Stimulated activated naive CD8-positive, alpha-beta T cell treated with anti-CD3 and anti-CD28 coated beads, Interleukin-15, Interleukin-2, amounts not matched to agents 100 ng/mL and 50 ng/mL, for 24 hours (primary cell): Measurements from ENCODE around the gene PGBD5.

Experiments used
- H3K27ac Mint-ChIP-seq: one replicate; pipeline ENCODE4 v1.8.0; 2021; ENCODE audit warnings: mild to moderate bottlenecking, mixed read lengths
- H3K27me3 Mint-ChIP-seq: one replicate; pipeline ENCODE4 v1.8.0; 2021; ENCODE audit warnings: mixed read lengths
- H3K36me3 Mint-ChIP-seq: one replicate; pipeline ENCODE4 v1.8.0; 2021; ENCODE audit warnings: low read depth, mixed read lengths
- H3K4me1 Mint-ChIP-seq: one replicate; pipeline ENCODE4 v1.8.0; 2021; ENCODE audit warnings: low read depth, mixed read lengths
- H3K4me3 Mint-ChIP-seq: one replicate; pipeline ENCODE4 v1.8.0; 2021; ENCODE audit warnings: mild to moderate bottlenecking, mixed read lengths
- H3K9me3 Mint-ChIP-seq: one replicate; pipeline ENCODE4 v1.8.0; 2021; ENCODE audit warnings: mixed read lengths

The PGBD5 gene

DNA sequence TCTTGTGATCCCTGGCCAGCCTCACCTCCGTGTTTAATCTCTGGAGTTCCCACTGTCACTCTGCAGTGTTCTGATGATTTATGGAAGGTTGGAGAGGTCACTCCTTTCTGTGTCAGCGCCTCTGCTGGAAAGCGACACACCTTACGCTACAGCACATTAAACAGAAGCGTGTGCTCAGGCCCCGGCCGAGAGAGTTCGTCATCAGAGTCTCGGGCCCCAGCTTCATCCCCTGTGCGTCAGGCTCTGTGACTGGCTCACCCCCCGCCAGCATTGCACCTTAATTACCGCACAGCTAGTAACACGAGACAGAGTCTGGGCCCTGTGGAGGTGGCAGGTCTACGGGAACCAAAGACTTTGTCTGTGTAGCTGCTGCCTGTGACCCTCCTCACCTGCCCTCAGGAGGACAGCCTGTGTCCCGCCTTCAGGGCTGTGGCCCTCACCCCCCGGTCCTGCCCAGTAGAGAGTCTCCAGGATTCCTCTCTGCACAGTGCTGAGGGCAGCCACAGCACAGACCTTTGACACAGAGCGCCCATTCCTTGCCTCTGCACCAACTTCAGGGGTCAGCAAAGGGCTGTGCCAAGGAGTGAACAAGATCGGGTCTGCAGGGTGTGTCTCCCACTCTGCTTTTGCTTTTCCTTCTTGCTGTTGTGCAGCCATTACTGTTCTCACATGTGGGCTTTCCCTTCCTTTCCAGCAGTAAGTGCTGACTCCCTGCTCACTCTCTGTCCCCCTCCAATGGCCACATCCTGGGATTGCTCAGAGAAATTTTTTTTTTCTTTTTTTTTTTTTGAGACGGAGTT lies 157.6 kb downstream of the PGBD5 start:
- peaks cover 51% of the 10 kb centered on the region for H3K36me3 Mint-ChIP-seq
- no peak overlapping the region for H3K4me3 Mint-ChIP-seq
- no peaks in the 10 kb centered on the region for H3K9me3 Mint-ChIP-seq
- H3K27me3 Mint-ChIP-seq: no peaks in the 10 kb centered on the region
- H3K27ac Mint-ChIP-seq: no peak overlapping the region
- peaks cover 48% of the 10 kb centered on the region for H3K4me1 Mint-ChIP-seq

DNA sequence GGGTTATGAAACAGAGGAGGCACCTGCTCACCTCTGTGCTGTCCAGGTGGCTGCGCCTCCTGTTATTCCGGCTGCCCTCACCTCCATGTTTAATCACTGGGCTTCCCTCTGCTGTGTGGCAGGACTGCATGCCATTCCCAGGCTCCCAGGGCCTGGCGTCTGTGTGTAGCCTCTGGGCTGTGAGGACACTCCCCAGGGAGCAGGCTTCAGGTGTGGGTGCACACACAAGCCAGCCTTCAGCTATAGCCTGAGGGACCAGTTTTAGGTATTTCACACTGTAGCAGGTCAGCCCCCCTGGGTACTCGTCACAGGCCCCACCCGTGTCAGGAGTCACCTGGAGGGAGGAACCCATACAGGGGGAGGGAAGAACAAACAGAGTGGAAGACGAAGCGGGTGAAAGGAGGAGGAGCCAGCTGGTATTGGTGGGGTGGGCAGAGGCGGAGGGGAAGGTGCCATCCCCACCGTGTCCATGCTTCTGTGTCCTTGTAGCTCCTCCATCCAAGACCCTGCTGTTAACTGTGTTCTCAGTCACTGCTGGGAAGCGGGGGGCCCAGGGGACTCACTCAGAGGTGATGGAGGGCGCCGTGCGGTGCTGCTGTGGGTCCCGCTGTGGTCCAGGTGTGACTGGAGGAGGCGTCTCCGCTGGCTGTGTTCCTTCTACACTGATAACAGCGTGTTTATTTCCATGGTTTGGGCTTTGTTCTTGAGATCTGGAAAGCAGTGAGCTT lies 158.6 kb downstream of the PGBD5 start:
- Mint-ChIP-seq H3K9me3 (no peaks in the 10 kb centered on the region), H3K36me3 (peaks cover 49% of the 10 kb centered on the region), H3K27me3 (no peaks in the 10 kb centered on the region), H3K4me3 (no peak overlapping the region), H3K27ac (peak overlapping the region; percentile 16), H3K4me1 (peaks cover 38% of the 10 kb centered on the region)

DNA sequence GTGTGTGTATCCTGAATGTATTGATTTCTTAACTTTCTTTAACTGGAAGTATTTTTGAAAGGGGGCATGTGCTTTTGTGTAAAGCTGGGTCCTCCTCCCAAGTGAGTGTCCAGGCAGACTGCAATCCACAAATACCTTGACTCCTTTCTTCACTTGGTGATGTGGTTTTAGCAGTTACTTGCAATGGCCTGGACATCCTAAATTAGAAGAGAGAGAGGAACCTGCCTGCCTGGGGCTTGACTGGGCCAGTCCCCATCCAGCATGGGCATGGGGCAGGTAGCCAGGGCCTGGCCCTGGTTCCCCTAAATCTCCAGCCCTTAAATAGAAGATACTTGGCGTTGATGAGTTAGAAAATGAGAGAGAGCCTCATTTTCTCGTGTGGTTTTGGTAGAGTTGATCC lies 159.7 kb downstream of the PGBD5 start:
- Mint-ChIP-seq H3K4me1 (peaks cover 29% of the 10 kb centered on the region), H3K4me3 (no peak overlapping the region)

DNA sequence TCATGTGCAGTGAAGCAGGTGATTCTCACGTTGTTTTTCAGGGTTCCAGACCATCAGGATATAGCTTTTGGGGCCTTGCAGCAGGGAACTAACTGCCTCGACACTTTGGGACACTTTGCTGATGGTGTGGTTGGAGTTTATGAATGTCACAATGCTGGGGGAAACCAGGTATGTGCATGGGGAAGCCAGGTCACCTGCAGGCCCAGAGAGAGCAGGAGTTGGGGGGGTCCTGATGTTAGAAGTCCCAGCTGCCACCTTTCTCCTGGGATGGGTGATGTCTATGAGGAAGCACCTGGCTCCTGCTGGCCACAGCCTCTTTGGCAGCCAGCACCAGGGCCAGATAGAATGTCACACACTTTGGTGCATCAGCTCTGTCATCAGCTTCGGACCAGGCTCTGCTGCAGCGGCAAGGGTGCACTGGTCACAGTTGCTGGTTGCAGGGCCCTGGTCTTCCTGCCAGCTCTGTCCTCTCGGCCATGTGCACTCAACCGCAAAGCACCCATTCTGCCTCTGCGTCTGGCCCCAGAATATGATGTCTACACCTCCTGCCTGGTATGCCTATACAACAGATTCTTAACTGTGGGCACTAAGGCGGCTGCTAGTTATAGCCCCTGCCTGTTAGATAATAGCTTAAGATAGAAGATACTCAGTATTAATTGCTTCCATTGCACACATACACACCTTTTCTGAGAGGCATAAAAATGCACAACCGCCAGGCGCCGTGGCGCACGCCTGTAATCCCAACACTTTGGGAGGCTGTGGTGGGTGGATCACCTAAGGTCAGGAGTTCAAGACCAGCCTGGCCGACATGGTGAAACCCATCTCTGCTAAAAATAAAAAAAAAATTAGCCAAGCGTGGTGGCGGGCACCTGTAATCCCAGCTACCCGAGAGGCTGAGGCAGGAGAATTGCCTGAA lies 160.7 kb downstream of the PGBD5 start:
- no peaks in the 10 kb centered on the region for H3K9me3 Mint-ChIP-seq
- no peaks in the 10 kb centered on the region for H3K27me3 Mint-ChIP-seq

More for the DNA sequence above, 159.7 kb downstream of the PGBD5 start:
- Mint-ChIP-seq H3K36me3 (peaks cover 51% of the 10 kb centered on the region), H3K27ac (no peak overlapping the region), H3K9me3 (no peaks in the 10 kb centered on the region), H3K27me3 (no peaks in the 10 kb centered on the region)

More for the DNA sequence above, 160.7 kb downstream of the PGBD5 start:
- peaks cover 49% of the 10 kb centered on the region for H3K36me3 Mint-ChIP-seq
- peaks cover 19% of the 10 kb centered on the region for H3K4me1 Mint-ChIP-seq
- H3K27ac Mint-ChIP-seq: no peak overlapping the region
- no peak overlapping the region for H3K4me3 Mint-ChIP-seq
